ENCODE data around the gene ADAMTS17.
"Not testable (repeated sequence)": the region's sequence is repeated elsewhere in the genome, so short reads cannot be mapped to it uniquely, and the experiment has no call there.

ADAMTS17 gene

DNA sequence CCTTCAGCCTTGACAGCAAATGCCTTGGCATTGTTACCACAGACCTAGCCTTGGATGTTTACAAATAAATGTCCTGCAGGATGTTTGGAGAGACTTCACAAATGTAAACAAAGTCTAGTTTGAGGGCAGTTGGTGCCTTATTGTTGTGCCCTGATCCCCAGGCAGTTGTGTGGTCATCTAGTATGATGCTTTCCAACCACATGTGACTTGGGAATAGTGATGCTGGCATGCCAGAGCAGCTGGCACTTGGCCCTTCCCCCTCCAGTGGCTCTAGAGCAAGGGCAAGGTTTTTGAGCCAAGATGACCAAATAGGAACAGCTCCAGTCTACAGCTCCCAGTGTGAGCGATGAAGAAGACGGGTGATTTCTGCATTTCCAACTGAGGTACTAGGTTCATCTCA is 258.2 kb downstream of the ADAMTS17 start:
- no peak for DNase-seq (ENCODE audit: low spot score)

DNA sequence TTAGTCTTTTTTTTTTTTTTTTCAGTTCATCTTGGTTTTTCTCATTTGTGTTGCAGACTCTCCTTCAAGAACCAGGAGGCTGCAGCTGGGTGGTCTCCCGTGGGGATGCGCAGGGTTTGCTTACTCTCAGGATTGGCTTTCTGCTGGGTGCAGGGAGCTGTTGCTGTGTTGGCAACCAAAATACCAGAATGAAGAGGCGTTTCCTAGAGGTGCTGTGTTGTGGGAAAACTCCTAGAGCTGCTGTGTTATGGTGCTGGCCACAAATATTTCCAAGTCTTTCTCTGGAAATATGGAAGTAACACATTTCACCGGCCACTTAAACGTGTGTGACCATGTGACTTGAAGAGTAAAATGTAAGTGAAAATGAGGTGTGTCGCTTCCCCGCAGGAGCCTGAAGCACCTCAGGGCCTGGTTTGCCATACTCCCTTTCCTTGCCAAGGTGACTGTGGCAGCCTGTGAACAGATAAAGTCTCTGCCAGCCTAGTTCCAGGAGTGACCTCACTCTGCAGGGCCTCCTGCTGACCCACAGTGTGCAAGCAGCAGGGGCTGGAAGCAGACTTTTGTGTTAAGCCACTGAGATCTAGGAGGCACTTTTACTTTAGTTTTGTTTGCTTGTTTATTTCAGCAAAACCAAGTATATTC is 258.9 kb downstream of the ADAMTS17 start:
- DNase-seq (ENCODE audit: low spot score): peak; percentile 22

DNA sequence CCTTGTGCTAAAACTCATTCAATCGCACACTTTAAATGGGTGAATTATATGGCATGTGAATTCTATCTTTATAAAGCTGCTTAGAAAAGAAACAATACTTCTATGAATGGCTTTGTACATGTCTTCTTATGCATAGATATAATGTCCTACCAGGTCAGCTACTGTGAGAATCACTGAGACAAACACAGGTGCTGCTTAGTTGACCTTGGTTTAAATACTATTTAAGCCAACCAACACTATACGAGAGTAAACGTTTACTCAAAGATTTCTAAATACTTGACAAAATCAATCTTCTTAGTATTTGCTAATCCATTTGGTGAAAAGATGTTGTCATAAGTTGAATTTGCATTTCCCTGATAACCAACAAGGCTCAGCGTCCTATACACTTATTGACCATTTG is 260.3 kb downstream of the ADAMTS17 start:
- DNase-seq (ENCODE audit: low spot score): no peak

DNA sequence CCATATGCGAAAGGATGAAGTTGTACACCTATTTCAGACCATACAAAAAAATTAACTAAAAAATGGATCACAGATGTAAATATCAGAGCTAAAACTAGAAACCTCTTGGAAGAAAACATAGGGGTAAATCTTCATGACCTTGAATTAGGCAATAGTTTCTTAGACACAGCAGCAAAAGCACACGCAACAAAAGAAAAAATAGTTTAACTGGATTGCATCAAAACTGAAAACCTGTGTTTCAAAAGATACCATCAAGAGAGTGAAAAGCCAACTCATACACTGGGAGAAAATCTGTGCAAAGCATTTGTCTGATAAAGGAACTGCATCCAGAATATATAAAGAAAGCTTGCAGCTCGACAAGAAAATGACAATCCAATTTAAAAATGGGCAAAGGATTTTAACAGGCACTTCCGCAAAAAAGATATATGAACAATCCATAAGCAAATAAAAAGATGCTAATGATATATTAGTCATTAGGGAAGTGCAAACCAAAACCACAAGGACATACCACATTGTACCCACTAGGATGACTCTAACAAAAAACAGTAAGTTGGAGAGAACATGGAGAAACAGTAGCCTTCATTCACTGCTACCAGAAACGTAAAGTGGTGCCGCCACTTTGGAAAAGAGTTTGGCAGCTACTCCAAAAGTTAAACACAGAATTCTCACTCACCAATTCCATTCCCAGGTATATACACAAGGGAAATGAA is 263.1 kb downstream of the ADAMTS17 start:
- peak; percentile 24 for DNase-seq (ENCODE audit: low spot score)

DNA sequence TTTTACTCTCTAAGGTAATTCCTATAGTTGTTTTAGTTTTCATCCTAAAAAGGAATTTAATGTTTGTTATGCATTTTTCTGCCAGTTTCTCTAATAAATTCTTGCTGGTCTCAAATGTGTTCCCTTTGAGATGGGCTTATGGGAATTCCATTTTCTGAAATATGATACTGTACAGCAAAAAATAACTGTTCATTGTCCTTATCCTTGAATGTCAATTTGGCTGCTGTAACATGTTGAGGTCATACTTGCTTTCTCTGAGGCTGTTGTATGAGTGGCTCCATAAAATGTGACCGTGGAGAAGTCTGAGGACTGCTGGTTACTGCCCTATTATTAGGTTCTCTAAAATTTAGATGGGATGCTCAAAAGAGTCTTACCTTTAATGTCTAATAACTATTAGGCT is 266.5 kb downstream of the ADAMTS17 start:
- DNase-seq (ENCODE audit: low spot score): no peak

DNA sequence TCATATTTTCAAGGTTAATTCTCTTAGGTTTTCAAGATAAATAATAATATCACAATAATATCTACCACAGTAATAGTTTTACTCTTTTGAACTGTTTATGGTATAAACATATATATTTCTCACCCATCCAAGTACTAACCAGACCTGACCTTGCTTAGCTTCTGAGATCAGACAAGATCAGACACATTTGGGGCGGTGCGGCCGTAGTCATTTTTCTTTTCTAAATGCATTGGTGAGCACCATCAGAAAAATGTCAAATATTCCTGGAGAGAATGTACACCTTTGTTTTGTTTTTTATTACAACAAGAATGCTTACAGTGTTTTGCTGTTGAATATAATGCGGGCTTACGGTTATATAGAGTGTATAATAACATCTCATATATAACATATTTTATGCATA is 267.8 kb downstream of the ADAMTS17 start:
- DNase-seq (ENCODE audit: low spot score): no peak

DNA sequence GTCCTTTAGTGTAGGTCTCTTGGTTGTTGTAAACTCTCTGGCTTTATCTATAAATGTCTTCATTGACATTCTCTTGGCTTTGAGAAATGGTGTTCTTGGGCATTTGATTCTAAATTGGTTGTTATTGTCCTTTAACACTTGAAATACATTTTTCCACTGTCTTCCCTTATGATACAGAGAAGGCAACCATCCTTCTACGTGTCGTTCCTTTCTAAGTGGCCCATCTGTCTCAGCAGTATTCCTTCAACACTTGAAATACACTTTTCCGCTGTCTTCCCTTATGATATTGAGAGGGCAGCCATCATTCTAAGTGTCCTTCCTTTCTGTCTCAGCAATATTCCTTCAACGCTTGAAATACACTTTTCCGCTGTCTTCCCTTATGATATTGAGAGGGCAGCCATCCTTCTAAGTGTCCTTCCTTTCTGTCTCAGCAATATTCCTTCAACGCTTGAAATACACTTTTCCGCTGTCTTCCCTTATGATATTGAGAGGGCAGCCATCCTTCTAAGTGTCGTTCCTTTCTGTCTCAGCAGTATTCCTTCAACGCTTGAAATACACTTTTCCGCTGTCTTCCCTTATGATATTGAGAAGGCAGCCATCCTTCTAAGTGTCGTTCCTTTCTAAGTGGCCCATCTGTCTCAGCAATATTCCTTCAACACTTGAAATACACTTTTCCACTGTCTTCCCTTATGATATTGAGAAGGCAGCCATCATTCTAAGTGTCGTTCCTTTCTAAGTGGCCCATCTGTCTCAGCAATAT is 275.1 kb downstream of the ADAMTS17 start:
- DNase-seq (ENCODE audit: low spot score): not testable (repeated sequence)

DNA sequence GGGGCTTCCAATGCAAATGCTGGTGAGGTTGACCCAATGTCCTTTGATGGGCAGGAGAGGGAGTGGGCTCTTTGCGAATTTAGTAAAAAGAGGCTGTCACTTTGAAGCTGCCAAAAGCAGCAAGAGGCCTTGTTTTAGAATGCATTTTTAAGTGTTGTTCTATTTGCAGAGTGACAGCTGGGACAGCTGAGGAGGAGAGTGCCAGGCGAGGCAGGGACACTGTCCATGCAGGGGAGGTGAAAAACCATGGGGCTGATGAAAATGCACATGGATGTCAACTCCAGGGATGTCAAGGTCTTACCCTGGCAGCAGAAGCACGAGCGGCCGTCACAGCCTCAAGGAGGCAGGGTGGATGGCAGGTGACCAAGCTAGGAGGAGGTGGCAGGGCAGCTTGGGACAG is 279.8 kb downstream of the ADAMTS17 start:
- DNase-seq (ENCODE audit: low spot score): no peak

DNA sequence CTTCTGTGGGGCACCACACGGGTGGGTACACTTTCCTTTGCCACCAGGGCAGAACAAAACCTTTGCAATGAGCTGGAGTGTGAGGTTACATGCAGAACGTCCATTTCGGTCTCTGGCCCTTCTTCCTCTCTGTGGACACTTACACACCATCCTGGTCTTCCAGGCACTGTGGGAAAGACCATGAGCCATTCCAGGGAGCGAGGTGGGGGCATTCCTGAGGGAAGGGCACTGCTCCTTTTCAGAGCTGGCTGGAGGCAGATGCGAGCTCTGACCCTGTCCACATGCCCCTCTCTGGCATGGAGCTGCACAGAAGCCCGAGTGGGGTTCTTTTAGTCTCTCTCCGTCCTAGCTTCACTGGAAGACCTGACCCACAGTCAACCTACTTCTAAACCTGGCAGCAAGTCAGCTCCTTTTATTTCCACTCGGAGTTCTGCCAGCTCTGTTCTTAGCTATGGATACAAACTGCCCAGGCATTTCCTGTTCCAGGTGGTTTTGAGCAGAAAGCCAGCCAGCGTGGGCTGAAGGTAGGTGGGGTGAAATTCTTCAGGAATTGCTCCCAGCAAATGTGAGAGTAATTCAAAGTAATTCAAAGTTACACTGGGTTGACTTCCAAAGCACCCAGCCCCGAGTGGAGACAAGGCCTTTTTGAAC is 281.4 kb downstream of the ADAMTS17 start:
- peak; percentile 25 for DNase-seq (ENCODE audit: low spot score)

DNA sequence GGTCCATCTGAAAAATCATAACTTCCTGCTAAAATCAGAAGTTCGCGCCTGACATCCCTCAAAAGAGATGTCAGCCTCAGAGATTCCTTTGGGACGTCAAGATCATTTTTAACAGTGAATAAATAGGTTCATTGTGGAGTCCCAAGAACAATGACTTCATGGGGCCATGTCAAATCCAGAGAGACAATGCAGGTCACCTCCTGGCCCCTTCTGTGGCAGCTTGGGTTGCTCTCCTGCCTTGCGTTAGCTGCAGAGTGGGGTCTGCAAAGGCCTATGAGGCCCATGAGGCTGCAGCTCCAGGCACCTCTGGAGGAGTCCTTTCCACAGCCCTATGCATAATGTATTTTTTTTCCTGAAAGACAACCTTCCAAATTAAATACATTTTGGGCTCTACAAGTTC is 282.3 kb downstream of the ADAMTS17 start:
- DNase-seq (ENCODE audit: low spot score): no peak

DNA sequence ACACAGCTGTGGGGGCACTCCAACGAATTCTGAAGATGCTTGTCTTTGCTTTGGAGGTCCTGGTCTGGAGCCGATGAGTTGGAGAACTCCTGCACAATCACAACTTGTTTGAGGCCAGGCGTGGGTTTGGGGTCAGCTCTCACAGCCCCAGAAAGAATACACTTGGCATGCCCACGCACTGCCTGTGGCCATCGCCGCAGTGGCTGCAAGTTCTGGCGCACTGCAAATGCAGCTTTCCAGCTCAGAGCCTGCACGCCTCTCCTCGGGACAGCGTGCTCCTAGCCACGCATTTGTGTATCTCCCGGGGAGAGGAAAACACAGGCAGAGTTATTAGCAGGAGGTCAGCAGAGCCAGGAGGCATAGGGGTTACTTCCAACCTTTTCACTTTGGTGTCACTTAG is 282.7 kb downstream of the ADAMTS17 start:
- DNase-seq (ENCODE audit: low spot score): no peak

DNA sequence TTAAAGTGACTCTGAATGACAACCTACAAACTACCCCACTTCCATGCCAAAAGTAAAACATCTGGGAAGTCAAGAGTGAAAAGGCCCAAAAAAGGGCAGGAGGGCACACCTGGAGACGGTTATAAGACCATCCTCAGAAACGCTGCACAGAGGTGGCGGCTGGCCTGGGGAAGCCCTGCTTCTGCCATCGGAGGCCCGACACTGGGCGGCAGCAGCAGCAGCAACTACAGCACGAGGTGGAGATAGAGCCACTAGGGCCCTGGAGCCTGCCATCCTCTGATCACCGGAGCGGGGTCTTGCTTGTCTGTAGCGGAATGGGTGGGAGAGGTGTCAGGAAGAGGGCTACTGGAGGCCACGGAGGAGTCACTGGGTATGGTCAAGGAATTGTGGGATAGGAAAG is 283.3 kb downstream of the ADAMTS17 start:
- DNase-seq (ENCODE audit: low spot score): no peak

DNA sequence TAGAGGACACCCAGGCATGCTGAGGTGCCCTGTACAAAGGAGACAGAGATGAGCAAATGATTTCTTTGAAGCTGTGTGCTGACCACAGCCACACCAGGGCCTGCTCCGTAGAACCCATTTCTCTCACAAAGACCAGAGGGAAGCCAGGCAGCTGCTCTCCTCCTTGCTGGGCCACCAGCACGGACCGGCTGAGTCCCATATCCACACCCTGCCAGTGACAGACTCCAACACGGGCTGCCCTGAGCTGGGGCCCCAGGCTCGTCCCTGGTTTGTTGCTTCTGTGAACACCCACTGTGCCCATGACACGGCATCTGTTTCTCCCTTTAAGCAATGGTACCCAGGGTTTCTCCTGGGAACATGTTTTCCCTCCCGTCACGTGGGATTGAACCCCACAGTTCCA is 284.5 kb downstream of the ADAMTS17 start:
- no peak for DNase-seq (ENCODE audit: low spot score)

DNA sequence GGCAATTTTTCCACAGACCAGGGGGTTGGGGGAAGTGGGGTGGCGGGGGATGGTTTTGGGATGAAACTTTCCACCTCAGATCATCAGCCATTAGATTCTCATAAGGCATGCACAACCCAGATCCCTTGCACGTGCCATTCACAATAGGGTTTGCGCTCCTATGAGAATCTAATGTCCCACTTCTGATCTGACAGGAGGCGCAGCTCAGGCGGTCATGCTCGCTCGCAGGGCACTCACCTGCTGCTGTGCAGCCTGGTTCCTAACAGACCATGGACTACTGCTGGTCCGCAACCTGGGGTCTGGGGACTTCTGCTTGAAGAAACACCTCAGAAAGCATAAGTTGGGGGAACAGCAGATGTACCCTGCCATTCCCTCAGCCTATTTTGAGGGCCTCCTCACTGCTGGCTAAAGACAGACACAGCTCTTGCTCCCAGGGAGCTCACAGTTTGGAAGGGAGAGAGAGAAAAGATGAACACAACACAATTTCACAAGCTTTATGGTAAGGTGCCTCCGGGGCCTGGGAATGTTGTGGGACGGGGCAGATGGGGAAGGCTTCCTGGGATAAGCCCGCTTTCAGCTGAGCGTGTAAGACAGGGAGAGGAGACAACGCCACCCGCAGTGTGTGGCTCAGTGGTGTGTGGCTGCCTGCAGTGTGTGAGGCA is 285.2 kb downstream of the ADAMTS17 start:
- no peak for DNase-seq (ENCODE audit: low spot score)

DNA sequence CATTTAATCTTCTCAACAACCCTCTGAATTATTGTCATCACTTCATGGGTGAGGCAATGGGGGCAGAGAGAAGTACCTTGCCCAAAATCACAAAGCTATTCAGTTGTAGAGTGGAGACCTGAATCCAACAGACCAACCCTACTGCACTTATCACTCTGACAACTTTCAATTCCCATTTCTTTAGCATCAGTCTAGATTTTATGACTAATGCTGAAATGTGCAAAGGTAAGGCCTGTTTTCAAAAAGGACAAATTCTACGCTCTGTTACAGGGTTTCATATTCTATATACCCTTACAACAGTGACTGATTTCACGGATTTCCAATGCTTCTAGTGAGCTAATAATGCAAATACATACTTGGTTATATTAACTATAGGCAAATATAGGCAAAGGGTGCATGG is 286.0 kb downstream of the ADAMTS17 start:
- DNase-seq (ENCODE audit: low spot score): no peak

DNA sequence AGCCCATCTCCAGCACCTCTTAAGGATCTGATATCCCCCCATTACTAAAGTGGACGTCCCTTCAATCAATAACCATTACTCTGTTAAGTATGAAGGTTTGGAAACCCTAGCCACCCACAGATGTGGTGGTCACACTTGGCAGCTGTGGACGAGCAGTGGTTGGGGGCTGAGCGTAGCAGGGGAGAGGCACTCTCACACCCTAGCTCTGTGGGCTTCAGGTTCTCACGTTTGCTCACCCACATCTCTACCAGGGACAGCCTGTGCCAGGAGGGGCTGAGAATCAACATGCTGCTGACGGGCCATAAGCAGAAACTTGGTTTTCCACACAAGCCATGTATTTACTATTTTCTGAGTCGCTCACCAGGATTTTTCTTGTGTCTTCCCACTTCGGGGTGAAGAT is 287.2 kb downstream of the ADAMTS17 start:
- no peak for DNase-seq (ENCODE audit: low spot score)

DNA sequence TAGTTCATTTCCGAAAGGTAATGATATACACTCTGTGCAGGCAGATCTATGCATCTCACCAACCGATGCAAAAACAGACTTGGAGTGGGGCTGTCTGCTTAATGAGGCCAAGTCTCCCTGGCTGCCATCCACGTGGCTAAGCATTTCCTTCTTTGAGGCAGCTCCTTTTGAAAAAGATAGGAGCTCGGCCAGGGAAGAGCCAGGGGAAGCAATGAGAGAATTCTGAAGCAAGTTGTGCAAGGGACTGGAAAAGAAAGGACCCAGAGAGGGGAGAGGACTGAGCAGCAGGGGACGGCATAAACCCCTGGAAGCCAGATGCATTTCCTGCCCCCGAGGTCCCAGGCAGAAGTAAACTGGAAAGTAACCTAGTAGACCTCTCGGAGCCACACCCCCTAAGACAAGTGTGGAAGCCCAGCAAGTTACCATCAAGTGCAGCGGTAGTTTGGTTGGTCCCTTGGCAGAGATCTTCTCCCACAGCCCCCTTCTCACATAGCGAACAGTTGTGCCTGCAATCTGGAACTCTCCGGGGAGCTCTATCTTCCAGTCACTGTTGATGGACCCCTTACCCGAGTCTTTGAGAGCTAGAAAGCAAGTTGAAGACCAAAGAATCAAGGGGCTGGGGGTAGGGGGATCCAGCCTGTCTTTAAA is 288.2 kb downstream of the ADAMTS17 start:
- DNase-seq (ENCODE audit: low spot score): no peak

DNA sequence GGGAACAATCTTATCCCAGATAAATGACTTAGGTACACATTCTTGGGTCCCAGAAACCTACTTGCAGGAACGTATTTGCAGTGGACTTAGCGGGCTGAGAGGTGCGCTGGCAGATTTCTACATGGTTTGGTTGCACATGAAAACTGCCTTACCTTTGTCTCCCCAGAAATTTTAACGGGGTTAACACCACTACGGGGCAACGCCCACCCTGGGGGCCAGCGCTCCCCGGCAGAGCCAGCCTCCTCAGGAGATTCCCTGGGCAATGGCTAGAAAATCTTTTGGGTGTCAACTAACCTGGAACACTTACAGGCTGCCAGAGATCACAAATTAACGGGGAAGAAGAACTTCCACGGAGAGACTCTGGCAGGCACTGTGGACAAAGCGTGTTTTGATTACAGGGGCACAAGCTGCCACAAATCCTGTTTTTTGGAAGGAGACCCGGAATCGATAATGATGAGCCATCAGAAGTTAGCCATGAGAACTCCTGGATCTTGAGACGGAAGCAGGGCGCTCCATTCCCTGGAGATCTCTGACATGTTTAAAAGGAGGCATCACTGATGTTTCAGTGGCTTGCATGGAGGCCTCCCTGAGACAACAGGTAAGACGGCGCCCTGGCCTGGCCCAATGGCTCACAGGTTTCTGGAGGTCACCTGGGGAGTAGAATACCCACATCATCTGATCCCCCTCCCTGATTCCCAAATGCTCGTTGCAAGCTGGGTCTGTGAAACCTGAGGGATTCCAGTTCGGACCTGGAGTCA is 288.9 kb downstream of the ADAMTS17 start:
- DNase-seq (ENCODE audit: low spot score): no peak

DNA sequence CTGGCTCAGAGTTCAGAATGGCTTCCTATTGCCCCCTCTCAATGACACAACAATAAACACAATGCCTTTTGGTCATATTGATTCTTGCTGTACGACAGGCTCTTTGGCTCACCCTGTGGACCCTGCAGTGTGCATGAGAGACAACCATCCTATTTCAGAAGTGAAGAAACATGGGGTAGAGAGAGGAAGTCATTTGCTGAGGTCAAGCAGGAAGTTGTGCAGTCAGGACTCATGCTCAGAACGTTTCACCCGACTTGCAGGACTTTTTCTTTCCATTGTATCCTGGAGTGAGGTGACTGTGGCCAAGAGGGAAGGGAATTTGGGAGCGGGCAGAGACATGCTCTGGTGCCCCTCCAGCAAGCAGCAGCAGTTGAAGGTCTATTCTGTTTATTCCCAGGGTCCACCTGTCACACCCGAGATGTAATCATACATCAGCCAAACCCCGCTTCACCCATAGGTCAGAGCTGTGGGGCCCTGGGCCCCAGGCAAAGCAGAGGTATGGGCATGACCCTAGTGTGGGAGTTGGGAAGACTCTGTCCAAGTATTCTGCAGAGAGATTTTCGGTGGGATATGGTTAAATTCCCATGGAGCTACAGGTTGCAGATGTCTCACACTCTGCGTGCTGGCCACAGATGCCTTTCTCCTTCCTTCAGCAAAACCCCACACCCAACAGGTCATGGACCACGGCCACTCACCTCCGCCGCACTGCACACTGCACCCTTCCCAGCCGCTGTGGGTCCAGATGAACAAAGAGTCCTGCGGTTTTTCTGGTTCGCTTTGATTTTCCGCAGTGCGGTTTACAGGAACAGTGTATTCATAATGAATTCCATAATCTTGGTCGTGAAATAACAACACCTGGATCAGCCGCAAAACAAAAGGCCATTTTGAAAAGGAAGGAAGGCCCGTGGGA is 290.6 kb downstream of the ADAMTS17 start:
- peak; percentile 55 for DNase-seq (ENCODE audit: low spot score)
